Measurements from ENCODE around the gene PPP1R9B.

DNA sequence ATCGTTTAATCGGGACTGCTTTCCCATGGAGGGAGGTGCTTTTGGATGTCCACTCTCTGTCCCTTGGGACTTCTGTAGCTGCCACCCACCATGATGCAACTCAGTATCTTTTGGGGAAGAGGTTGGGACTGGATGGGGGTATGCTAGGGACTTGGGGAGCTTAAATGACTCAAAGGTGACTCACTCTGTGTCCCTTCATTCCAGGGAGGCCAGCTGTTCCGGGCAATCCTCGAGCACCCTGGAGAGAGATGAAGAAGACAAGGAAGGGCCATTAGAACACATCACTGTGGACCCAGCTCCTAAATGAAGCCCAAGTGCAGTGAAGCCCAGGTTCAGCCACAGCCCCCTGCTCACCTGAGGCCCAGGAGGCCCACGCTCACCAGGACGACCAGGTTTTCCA, 46.3 kb upstream of the PPP1R9B start:
- TF ChIP-seq USF1 (CRISPR knock-in tag; IDR thresholded peaks at IDR 0.05): no peak
- TF ChIP-seq ZNF671 (CRISPR knock-in tag; IDR thresholded peaks at IDR 0.05): no peak
- no peak for TF ChIP-seq IRF1 (CRISPR knock-in tag; IDR thresholded peaks at IDR 0.05)
- TF ChIP-seq, protein P1, sequence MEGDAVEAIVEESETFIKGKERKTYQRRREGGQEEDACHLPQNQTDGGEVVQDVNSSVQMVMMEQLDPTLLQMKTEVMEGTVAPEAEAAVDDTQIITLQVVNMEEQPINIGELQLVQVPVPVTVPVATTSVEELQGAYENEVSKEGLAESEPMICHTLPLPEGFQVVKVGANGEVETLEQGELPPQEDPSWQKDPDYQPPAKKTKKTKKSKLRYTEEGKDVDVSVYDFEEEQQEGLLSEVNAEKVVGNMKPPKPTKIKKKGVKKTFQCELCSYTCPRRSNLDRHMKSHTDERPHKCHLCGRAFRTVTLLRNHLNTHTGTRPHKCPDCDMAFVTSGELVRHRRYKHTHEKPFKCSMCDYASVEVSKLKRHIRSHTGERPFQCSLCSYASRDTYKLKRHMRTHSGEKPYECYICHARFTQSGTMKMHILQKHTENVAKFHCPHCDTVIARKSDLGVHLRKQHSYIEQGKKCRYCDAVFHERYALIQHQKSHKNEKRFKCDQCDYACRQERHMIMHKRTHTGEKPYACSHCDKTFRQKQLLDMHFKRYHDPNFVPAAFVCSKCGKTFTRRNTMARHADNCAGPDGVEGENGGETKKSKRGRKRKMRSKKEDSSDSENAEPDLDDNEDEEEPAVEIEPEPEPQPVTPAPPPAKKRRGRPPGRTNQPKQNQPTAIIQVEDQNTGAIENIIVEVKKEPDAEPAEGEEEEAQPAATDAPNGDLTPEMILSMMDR (IDR thresholded peaks at IDR 0.05): no peak

Data from WTC11 (cell line).